ENCODE data around the gene PXK.

GRCh38 chr3:58324391-58325390 is 8.0 kb upstream of the PXK start:
- TF ChIP-seq CTCF (IDR thresholded peaks at IDR 0.05 in 2 of 3, conservative IDR thresholded peaks at IDR 0.05 in 1 of 3; ENCODE audit: control insufficient read depth in 2 of 3, extremely low read depth in 1 of 3, insufficient read depth in 1 of 3, low read depth in 3 of 3, low read length in 3 of 3) = no peak
- no peak for TF ChIP-seq RB1 (IDR thresholded peaks at IDR 0.05; ENCODE audit: borderline replicate concordance)
- TF ChIP-seq POLR2A (IDR thresholded peaks at IDR 0.05; ENCODE audit: low read depth, low read length) = no peak
- no peak for TF ChIP-seq POLR2AphosphoS5 (IDR thresholded peaks at IDR 0.05; ENCODE audit: low read length)
- no peak for TF ChIP-seq NR2C1 (IDR thresholded peaks at IDR 0.05)
- no peak for TF ChIP-seq NR2C2 (IDR thresholded peaks at IDR 0.05; ENCODE audit: borderline replicate concordance, control insufficient read depth, insufficient read length, low read depth)
- no peak for TF ChIP-seq FOXM1 (IDR thresholded peaks at IDR 0.05; ENCODE audit: low read depth, low read length)
